PC-9 (cell line): ENCODE results near the gene GPBP1. TPM values are rescaled to one million over a fixed set of nuclear protein-coding genes. Genes with fewer than 3 reads are reported as not detected.
"Not testable (repeated sequence)": the region's sequence is repeated elsewhere in the genome, so short reads cannot be mapped to it uniquely, and the experiment has no call there.

Experiments used
- BruUV-seq: library from RNA; stranded (reverse); fragments of 400-500 nt; replicated peaks from 2 replicates; lab custom pipeline; 2021; lab: Mats Ljungman, UMichigan
- CTCF ChIA-PET: fragments of 300-600 bp; sonication (Branson Sonifier 250); formaldehyde crosslinking; loops from one replicate; lab custom pipeline; 2022; ENCODE audit warnings: antibody characterized with exemption; lab: Charles Lee
- POLR2A ChIA-PET: fragments of 300-600 bp; sonication (Branson Sonifier 250); formaldehyde crosslinking; loops from one replicate; lab custom pipeline; 2022; ENCODE audit warnings: antibody characterized with exemption; ENCODE audit not compliant: unreplicated experiment; lab: Charles Lee
- DNase-seq, 2 experiments: peaks; one replicate each; pipeline versions ENCODE4 v3.0.0 to v3.0.0-alpha.2; 2015 to 2022; ENCODE audit warnings: mixed read lengths in 1 of 2
- H2AFZ ChIP-seq: fragments of 200-600 bp; sonication (generic); 2 replicates; pipeline ENCODE4 v1.8.1; 2017; ENCODE audit warnings: antibody characterized with exemption
- H3F3A ChIP-seq: fragments of 200-600 bp; sonication (generic); 2 replicates; pipeline ENCODE4 v1.8.1; 2017; ENCODE audit warnings: antibody characterized with exemption, mild to moderate bottlenecking, low read depth; ENCODE audit not compliant: insufficient read depth
- H3K27ac ChIP-seq: fragments of 200-600 bp; sonication (generic); 2 replicates; pipeline ENCODE4 v1.6.1; 2016; ENCODE audit warnings: mixed run types
- H3K27me3 ChIP-seq: fragments of 200-600 bp; sonication (generic); 2 replicates; pipeline ENCODE4 v1.6.1; 2016; ENCODE audit warnings: low read depth, mixed run types; ENCODE audit not compliant: insufficient read depth
- H3K36me3 ChIP-seq: fragments of 200-600 bp; sonication (generic); 2 replicates; pipeline ENCODE4 v1.6.1; 2016; ENCODE audit warnings: low read depth, mixed run types
- H3K4me1 ChIP-seq: fragments of 200-600 bp; sonication (generic); replicated peaks from 2 replicates; pipeline ENCODE4 v1.6.1; 2016; ENCODE audit warnings: mixed run types; ENCODE audit not compliant: insufficient read depth
- H3K4me2 ChIP-seq: fragments of 200-600 bp; sonication (generic); 2 replicates; pipeline ENCODE4 v1.6.1; 2017; ENCODE audit warnings: mixed run types
- H3K4me3 ChIP-seq: fragments of 200-600 bp; sonication (generic); 2 replicates; pipeline ENCODE4 v1.6.1; 2016; ENCODE audit warnings: mixed run types
- H3K79me2 ChIP-seq: fragments of 200-600 bp; sonication (generic); 2 replicates; pipeline ENCODE4 v1.6.1; 2017; ENCODE audit warnings: low read depth, mixed run types
- H3K9me2 ChIP-seq: fragments of 200-600 bp; sonication (generic); 2 replicates; pipeline ENCODE4 v1.8.1; 2017; ENCODE audit warnings: mild to moderate bottlenecking; ENCODE audit not compliant: insufficient read depth
- H3K9me3 ChIP-seq: fragments of 200-600 bp; sonication (generic); 2 replicates; pipeline ENCODE4 v1.8.1; 2016; ENCODE audit warnings: low read depth; ENCODE audit not compliant: insufficient read depth
- H4K20me1 ChIP-seq: fragments of 200-600 bp; sonication (generic); 2 replicates; pipeline ENCODE4 v1.8.1; 2017; ENCODE audit not compliant: insufficient read depth
- EZH2 ChIP-seq: fragments of 200-600 bp; sonication (generic); IDR thresholded peaks from 2 replicates; pipeline ENCODE4 v1.8.0; 2017; ENCODE audit warnings: antibody characterized with exemption, low read depth
- intact Hi-C: fragments of 100-400 bp; cut with micrococcal nuclease; formaldehyde crosslinking; loops from one replicate; pipeline ENCODE4 v1.10.0; 2022; ENCODE audit not compliant: unreplicated experiment
- total RNA-seq: library from RNA; stranded (reverse); gene quantifications from 2 replicates; pipeline ENCODE4 v1.2.3, GENCODE V29; 2021
- TF ChIP-seq, protein P1 (sequence below): fragments of 200-600 bp; sonication (generic); conservative IDR thresholded peaks from 2 replicates; pipeline ENCODE4 v1.6.1; 2017; ENCODE audit warnings: mixed run types, antibody characterized with exemption, mild to moderate bottlenecking, moderate library complexity

The GPBP1 gene
- total RNA-seq, 1 experiment from 2014 or later, result 75.0 TPM

DNA sequence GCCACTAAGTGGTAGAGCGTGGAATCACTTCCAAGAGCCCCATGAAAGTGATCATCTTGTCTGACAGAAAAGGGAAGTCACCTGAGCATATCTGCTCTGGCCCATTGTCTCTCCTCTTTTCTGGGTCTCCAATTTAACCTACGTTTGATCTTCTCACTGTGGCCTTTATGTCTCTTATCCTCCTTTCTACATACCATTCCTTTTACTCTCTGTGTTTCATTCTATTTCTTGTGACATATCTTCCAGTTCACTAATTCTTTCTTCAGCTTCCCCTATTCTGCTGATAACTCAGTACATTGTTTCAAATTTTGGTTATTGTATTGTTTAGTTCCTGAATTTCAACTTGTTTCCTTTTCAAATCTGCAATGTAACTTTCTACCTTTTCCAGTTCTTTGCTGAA, 132.5 kb downstream of the GPBP1 start:
- TF ChIP-seq, protein P1, sequence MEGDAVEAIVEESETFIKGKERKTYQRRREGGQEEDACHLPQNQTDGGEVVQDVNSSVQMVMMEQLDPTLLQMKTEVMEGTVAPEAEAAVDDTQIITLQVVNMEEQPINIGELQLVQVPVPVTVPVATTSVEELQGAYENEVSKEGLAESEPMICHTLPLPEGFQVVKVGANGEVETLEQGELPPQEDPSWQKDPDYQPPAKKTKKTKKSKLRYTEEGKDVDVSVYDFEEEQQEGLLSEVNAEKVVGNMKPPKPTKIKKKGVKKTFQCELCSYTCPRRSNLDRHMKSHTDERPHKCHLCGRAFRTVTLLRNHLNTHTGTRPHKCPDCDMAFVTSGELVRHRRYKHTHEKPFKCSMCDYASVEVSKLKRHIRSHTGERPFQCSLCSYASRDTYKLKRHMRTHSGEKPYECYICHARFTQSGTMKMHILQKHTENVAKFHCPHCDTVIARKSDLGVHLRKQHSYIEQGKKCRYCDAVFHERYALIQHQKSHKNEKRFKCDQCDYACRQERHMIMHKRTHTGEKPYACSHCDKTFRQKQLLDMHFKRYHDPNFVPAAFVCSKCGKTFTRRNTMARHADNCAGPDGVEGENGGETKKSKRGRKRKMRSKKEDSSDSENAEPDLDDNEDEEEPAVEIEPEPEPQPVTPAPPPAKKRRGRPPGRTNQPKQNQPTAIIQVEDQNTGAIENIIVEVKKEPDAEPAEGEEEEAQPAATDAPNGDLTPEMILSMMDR, result no peak
- TF ChIP-seq EZH2, result no peak
- no peaks in the 10 kb centered on the region for H3F3A ChIP-seq
- no peaks in the 10 kb centered on the region for H3K36me3 ChIP-seq
- H3K4me3 ChIP-seq, result no peak overlapping the region
- no peaks in the 10 kb centered on the region for H4K20me1 ChIP-seq
- H3K4me1 ChIP-seq, result 0 out of 2 replicates have a peak, but pooled peaks cover 6% of the 10 kb centered on the region
- H3K9me2 ChIP-seq, result no peaks in the 10 kb centered on the region
- CTCF ChIA-PET, result no interaction called here
- H3K79me2 ChIP-seq, result no peaks in the 10 kb centered on the region
- H3K27me3 ChIP-seq, result no peaks in the 10 kb centered on the region
- no peak overlapping the region for H2AFZ ChIP-seq
- H3K9me3 ChIP-seq, result peaks cover 13% of the 10 kb centered on the region
- no peak overlapping the region for H3K4me2 ChIP-seq
- no TSS peak for BruUV-seq
- POLR2A ChIA-PET, result no interaction called here
- no peak overlapping the region for H3K27ac ChIP-seq
- intact Hi-C loops, result no loop called here
- no peak for DNase-seq

DNA sequence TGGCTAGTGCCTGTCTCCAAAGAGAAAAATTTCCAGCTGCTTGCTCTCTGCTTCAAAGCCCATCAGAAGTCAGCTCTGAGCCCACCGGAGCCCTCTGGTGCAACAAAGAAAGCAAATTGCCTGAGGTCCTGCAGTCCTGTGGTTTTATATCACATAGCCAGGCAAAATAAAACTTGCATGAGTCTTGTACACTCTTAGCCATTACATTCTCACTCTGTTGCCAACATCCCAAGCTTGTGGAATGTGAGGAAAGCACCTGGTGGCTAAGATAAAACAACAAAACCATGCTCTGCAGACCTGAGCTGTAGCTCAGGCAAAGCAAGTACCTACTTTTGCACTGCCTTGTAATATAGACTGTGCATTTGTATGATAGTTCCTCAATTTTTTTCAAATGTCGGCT, 133.7 kb downstream of the GPBP1 start:
- Histone ChIP-seq H3K4me2 (no peak overlapping the region), H3K9me2 (no peaks in the 10 kb centered on the region), H2AFZ (no peak overlapping the region), H4K20me1 (no peaks in the 10 kb centered on the region), H3K9me3 (peaks cover 7% of the 10 kb centered on the region; the same call in 1 of the 2 replicates), H3F3A (no peaks in the 10 kb centered on the region), H3K36me3 (no peaks in the 10 kb centered on the region), H3K27ac (no peak overlapping the region), H3K79me2 (no peaks in the 10 kb centered on the region), H3K4me3 (no peak overlapping the region), H3K27me3 (no peaks in the 10 kb centered on the region), H3K4me1 (no peaks in the 10 kb centered on the region)
- no peak for DNase-seq
- ChIA-PET CTCF (interaction anchor here (0.6 kb wide), 1 partner anchor 154 kb away, joined by 5 read pairs; no protein-coding TSS in a partner anchor), POLR2A (no interaction called here)
- intact Hi-C loops, result no loop called here
- no peak for TF ChIP-seq EZH2
- no TSS peak for BruUV-seq

GRCh38 chr5:57309022-57309421, 135.2 kb downstream of the GPBP1 start:
- H3K9me2 ChIP-seq, H3K27ac ChIP-seq, H3K36me3 ChIP-seq, H3K9me3 ChIP-seq, H3K4me1 ChIP-seq, H3F3A ChIP-seq, DNase-seq, H4K20me1 ChIP-seq, CTCF ChIA-PET, H3K4me3 ChIP-seq, H3K79me2 ChIP-seq, H3K4me2 ChIP-seq, H2AFZ ChIP-seq, H3K27me3 ChIP-seq, POLR2A ChIA-PET, BruUV-seq, intact Hi-C loops: not testable (repeated sequence)

DNA sequence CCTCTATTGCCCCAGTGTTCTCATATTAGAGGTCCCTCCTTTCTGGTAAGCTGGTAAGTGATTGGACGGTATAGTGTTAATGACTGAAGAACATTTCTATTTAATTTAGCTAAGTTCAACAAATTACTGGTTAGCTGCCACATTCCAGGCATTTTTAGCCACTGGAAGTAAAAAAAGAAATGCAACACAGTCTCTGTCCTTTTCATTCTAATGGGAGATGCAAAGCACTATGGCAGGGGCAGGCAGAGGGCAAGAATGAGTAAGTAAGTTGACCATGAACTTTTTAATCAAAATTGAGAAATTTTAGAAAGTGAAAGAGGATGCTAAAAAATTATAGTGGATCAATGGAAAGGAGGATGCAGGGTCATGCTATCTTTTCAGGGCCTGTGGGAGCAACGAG, 137.4 kb downstream of the GPBP1 start:
- no TSS peak for BruUV-seq
- no peak overlapping the region for H3K4me2 ChIP-seq
- no peaks in the 10 kb centered on the region for H3K36me3 ChIP-seq
- TF ChIP-seq, protein P1, result no peak
- no peak for TF ChIP-seq EZH2
- peaks cover 7% of the 10 kb centered on the region; the same call in 1 of the 2 replicates for H3K9me3 ChIP-seq
- H4K20me1 ChIP-seq, result no peaks in the 10 kb centered on the region
- H3K79me2 ChIP-seq, result no peaks in the 10 kb centered on the region
- H3K9me2 ChIP-seq, result no peaks in the 10 kb centered on the region
- no peak overlapping the region for H3K4me3 ChIP-seq
- intact Hi-C loops, result no loop called here
- H2AFZ ChIP-seq, result no peak overlapping the region
- no peaks in the 10 kb centered on the region for H3K27me3 ChIP-seq
- peaks cover under 1% of the 10 kb centered on the region; the same call in 1 of the 2 replicates for H3K4me1 ChIP-seq
- no peak overlapping the region for H3K27ac ChIP-seq
- POLR2A ChIA-PET, result interaction anchor here (0.5 kb wide), 1 partner anchor 235 kb away, joined by 4 read pairs; no protein-coding TSS in a partner anchor
- no peak for DNase-seq
- CTCF ChIA-PET, result interaction anchor here (0.5 kb wide), 1 partner anchor 183 kb away, joined by 4 read pairs; no protein-coding TSS in a partner anchor
- H3F3A ChIP-seq, result no peaks in the 10 kb centered on the region
